Keratinocyte (primary cell): ENCODE data around the gene ZNF14. TPM values are rescaled to one million over a fixed set of nuclear protein-coding genes. Genes with fewer than 3 reads are reported as not detected.

Experiments used
- DNase-seq: peaks from one replicate; pipeline ENCODE4 v3.0.0-alpha.2; 2011; ENCODE audit warnings: low read depth, missing footprints, low spot score
- FAIRE-seq: peaks from 2 replicates; lab custom pipeline; 2011; peaks lifted over from hg19 to GRCh38; lab: Jason Lieb, UNC
- H2AFZ ChIP-seq: 2 replicates; pipeline ENCODE4 v1.6.0; 2012; ENCODE audit warnings: low read length, control low read depth, inconsistent platforms; ENCODE audit not compliant: control insufficient read depth
- H3K27ac ChIP-seq: 2 replicates; pipeline ENCODE4 v1.5.1; 2011; ENCODE audit warnings: low read length; ENCODE audit not compliant: control insufficient read depth, insufficient read depth
- H3K27me3 ChIP-seq: 3 replicates; pipeline ENCODE4 v1.6.0; 2011; ENCODE audit warnings: low read length; ENCODE audit not compliant: control insufficient read depth, insufficient read depth; ENCODE audit errors: extremely low read depth
- H3K36me3 ChIP-seq, 2 experiments: 2 replicates in 1 of 2; 3 replicates in 1 of 2; pipeline ENCODE4 v1.5.1; 2011; ENCODE audit warnings: low read length in 2 of 2, mild to moderate bottlenecking in 1 of 2; ENCODE audit not compliant: control insufficient read depth in 2 of 2, insufficient read depth in 2 of 2; ENCODE audit errors: extremely low read depth in 1 of 2
- H3K4me1 ChIP-seq: 3 replicates; pipeline ENCODE4 v1.5.1; 2011; ENCODE audit warnings: low read length; ENCODE audit not compliant: control insufficient read depth, insufficient read depth; ENCODE audit errors: extremely low read depth
- H3K4me2 ChIP-seq: 3 replicates; pipeline ENCODE4 v1.6.0; 2011; ENCODE audit warnings: low read depth, low read length; ENCODE audit not compliant: control insufficient read depth, insufficient read depth; ENCODE audit errors: extremely low read depth
- H3K4me3 ChIP-seq, 3 experiments: fragments of 200-600 bp in 1 of 3; sonication (generic) in 1 of 3; 2 replicates in 2 of 3; 3 replicates in 1 of 3; pipeline ENCODE4 v1.5.1; 2011 to 2016; ENCODE audit warnings: low read length in 3 of 3, mild to moderate bottlenecking in 3 of 3, control low read depth in 2 of 3, inconsistent platforms in 1 of 3, low read depth in 1 of 3, mixed read lengths in 1 of 3, mixed run types in 1 of 3, moderate library complexity in 1 of 3; ENCODE audit not compliant: control insufficient read depth in 2 of 3, insufficient read depth in 2 of 3; ENCODE audit errors: extremely low read depth in 1 of 3
- H3K79me2 ChIP-seq: 2 replicates; pipeline ENCODE4 v1.6.0; 2012; ENCODE audit warnings: low read length; ENCODE audit not compliant: control insufficient read depth, insufficient read depth
- H3K9ac ChIP-seq: 3 replicates; pipeline ENCODE4 v1.6.0; 2011; ENCODE audit warnings: low read length; ENCODE audit not compliant: control insufficient read depth, insufficient read depth; ENCODE audit errors: extremely low read depth
- H3K9me1 ChIP-seq: 3 replicates; pipeline ENCODE4 v1.6.0; 2011; ENCODE audit warnings: low read length; ENCODE audit not compliant: control insufficient read depth, insufficient read depth; ENCODE audit errors: extremely low read depth
- H3K9me3 ChIP-seq: 2 replicates; pipeline ENCODE4 v1.5.1; 2012; ENCODE audit warnings: low read depth, low read length; ENCODE audit not compliant: control insufficient read depth
- H4K20me1 ChIP-seq: 3 replicates; pipeline ENCODE4 v1.6.0; 2011; ENCODE audit warnings: low read length; ENCODE audit not compliant: control insufficient read depth, insufficient read depth; ENCODE audit errors: extremely low read depth
- EZH2 ChIP-seq: IDR thresholded peaks from one replicate; pipeline ENCODE4 v1.6.1; 2012; ENCODE audit warnings: inconsistent platforms, mild to moderate bottlenecking, low read length, moderate library complexity
- dilution Hi-C: fragments of 300-500 bp; cut with MboI; formaldehyde crosslinking; loops from one replicate; pipeline ENCODE4 v1.7.0; 2020; ENCODE audit warnings: low sequenced_read_pairs; ENCODE audit not compliant: extremely low pct_ligation_motif_present
- polyA plus RNA-seq, 5 experiments: library from polyadenylated mRNA; depleted of rRNA in 3 of 5; stranded (reverse) in 3 of 5; stranded (forward) in 1 of 5; unstranded in 1 of 5; fragments of >200 nt; gene quantifications; 1 replicate in 1 of 5; 2 replicates in 3 of 5; 3 replicates in 1 of 5; pipeline versions ENCODE4 v1.2.1 to v1.2.3, GENCODE V29; 2011 to 2012; ENCODE audit warnings: missing spikeins in 2 of 5, low read depth in 1 of 5, low replicate concordance in 1 of 5
- TF ChIP-seq, protein P1 (sequence below), 3 experiments: IDR thresholded peaks in 1 of 3; conservative IDR thresholded peaks in 1 of 3; optimal IDR thresholded peaks in 1 of 3; 2 replicates in 2 of 3; 3 replicates in 1 of 3; pipeline versions ENCODE3 to v1.5.1; 2011; ENCODE audit warnings: low read length in 3 of 3, mild to moderate bottlenecking in 3 of 3, moderate library complexity in 2 of 3, control low read depth in 1 of 3, inconsistent platforms in 1 of 3; ENCODE audit not compliant: insufficient read depth in 2 of 3; ENCODE audit errors: extremely low read depth in 1 of 3

Gene ZNF14
- polyA plus RNA-seq, 1 donor (not counting 4 experiments of a cell fraction or from before 2014, with no cell fraction given): 2.1 TPM

DNA sequence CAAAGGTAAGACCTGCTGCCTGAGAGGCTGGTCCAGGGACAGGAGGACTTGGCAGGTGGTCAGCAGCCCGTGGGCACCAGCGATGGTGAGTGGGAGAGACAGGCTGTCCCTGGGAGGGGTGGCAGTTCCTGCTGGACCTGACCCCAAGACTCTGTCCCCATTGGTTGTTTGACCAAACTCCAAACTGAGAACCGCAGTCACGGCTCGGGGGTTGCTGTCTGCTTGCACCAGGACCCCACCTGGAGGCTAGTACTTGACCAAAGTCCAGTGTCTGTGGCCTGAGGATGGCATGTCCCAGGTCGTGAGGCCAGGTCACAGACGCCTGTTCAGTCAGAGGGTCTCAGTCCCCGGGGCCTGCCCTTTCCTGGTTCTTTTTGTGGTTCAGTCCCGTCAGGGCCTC, 9.9 kb upstream of the ZNF14 start:
- no peaks in the 10 kb centered on the region for H3K9me1 ChIP-seq
- H3K4me3 ChIP-seq: no peak overlapping the region
- H3K36me3 ChIP-seq: no peaks in the 10 kb centered on the region
- no peak for DNase-seq
- no peaks in the 10 kb centered on the region for H4K20me1 ChIP-seq
- H2AFZ ChIP-seq: no peak overlapping the region
- H3K79me2 ChIP-seq: no peaks in the 10 kb centered on the region
- H3K4me1 ChIP-seq: no peaks in the 10 kb centered on the region
- FAIRE-seq: no peak
- no peak overlapping the region for H3K27ac ChIP-seq
- H3K9me3 ChIP-seq: peaks cover 7% of the 10 kb centered on the region
- no peaks in the 10 kb centered on the region for H3K27me3 ChIP-seq
- TF ChIP-seq EZH2: no peak
- TF ChIP-seq, protein P1, sequence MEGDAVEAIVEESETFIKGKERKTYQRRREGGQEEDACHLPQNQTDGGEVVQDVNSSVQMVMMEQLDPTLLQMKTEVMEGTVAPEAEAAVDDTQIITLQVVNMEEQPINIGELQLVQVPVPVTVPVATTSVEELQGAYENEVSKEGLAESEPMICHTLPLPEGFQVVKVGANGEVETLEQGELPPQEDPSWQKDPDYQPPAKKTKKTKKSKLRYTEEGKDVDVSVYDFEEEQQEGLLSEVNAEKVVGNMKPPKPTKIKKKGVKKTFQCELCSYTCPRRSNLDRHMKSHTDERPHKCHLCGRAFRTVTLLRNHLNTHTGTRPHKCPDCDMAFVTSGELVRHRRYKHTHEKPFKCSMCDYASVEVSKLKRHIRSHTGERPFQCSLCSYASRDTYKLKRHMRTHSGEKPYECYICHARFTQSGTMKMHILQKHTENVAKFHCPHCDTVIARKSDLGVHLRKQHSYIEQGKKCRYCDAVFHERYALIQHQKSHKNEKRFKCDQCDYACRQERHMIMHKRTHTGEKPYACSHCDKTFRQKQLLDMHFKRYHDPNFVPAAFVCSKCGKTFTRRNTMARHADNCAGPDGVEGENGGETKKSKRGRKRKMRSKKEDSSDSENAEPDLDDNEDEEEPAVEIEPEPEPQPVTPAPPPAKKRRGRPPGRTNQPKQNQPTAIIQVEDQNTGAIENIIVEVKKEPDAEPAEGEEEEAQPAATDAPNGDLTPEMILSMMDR (optimal IDR thresholded peaks at IDR 0.05 in 1 of 3, IDR thresholded peaks at IDR 0.05 in 1 of 3, conservative IDR thresholded peaks at IDR 0.05 in 1 of 3; ENCODE audit: extremely low read depth in 1 of 3, insufficient read depth in 2 of 3, low read length in 3 of 3): no peak
- dilution Hi-C loops: no loop called here
- no peak overlapping the region for H3K9ac ChIP-seq
- H3K4me2 ChIP-seq: no peak overlapping the region

DNA sequence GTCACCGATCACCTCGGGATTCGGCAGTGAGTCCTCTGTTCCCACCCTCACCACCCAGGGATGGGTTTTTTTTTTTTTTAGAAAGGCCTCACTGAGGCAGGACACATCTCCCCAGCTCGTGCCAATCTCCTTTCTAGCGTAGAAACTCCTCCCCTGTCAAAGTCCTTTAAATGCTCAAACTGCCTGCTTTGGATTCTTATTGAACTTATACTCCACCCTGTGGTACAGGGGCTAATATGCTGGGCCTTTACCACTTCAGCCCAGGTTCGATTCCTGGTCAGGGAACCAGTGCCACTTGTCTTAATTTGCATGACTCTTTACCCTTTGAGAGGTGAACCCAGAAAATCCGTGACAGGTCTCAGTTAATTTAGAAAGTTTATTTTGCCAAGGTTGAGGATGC, 8.3 kb upstream of the ZNF14 start:
- H3K4me1 ChIP-seq: no peaks in the 10 kb centered on the region
- DNase-seq (no peak), FAIRE-seq (no peak)
- no peak overlapping the region for H3K4me3 ChIP-seq
- H3K9me1 ChIP-seq: no peaks in the 10 kb centered on the region
- no peak overlapping the region for H3K9ac ChIP-seq
- H4K20me1 ChIP-seq: no peaks in the 10 kb centered on the region
- H3K27me3 ChIP-seq: no peaks in the 10 kb centered on the region
- H3K79me2 ChIP-seq: no peaks in the 10 kb centered on the region
- H3K9me3 ChIP-seq: peaks cover 7% of the 10 kb centered on the region
- no peak overlapping the region for H2AFZ ChIP-seq
- no peak overlapping the region for H3K4me2 ChIP-seq
- dilution Hi-C loops: no loop called here
- H3K27ac ChIP-seq: no peak overlapping the region
- TF ChIP-seq, protein P1 (optimal IDR thresholded peaks at IDR 0.05 in 1 of 3, IDR thresholded peaks at IDR 0.05 in 1 of 3, conservative IDR thresholded peaks at IDR 0.05 in 1 of 3; ENCODE audit: extremely low read depth in 1 of 3, insufficient read depth in 2 of 3, low read length in 3 of 3): no peak
- TF ChIP-seq EZH2: no peak
- H3K36me3 ChIP-seq: no peaks in the 10 kb centered on the region
